Astrocyte (in vitro differentiated cells and primary cell): ENCODE results near the gene DNAI4. TPM values are rescaled to one million over a fixed set of nuclear protein-coding genes. Genes with fewer than 3 reads are reported as not detected.

Source experiments
- DNase-seq: peaks from one replicate; pipeline ENCODE4 v3.0.0-alpha.2; 2010; ENCODE audit warnings: low read depth
- FAIRE-seq: peaks from 2 replicates; lab custom pipeline; 2011; peaks lifted over from hg19 to GRCh38; lab: Jason Lieb, UNC
- H2AFZ ChIP-seq: 2 replicates; pipeline ENCODE4 v1.6.0; 2012; ENCODE audit warnings: low read depth, low read length, inconsistent platforms
- H3K27ac ChIP-seq: 2 replicates; pipeline ENCODE4 v1.5.1; 2011; ENCODE audit warnings: low read depth, low read length, inconsistent platforms
- H3K27me3 ChIP-seq: 2 replicates; pipeline ENCODE4 v1.6.0; 2011; ENCODE audit warnings: low read length, inconsistent platforms; ENCODE audit not compliant: insufficient read depth
- H3K36me3 ChIP-seq: 2 replicates; pipeline ENCODE4 v1.5.1; 2011; ENCODE audit warnings: low read length, inconsistent platforms; ENCODE audit not compliant: insufficient read depth
- H3K4me1 ChIP-seq: 2 replicates; pipeline ENCODE4 v1.5.1; 2011; ENCODE audit warnings: low read length, inconsistent platforms; ENCODE audit not compliant: insufficient read depth
- H3K4me2 ChIP-seq: 2 replicates; pipeline ENCODE4 v1.6.0; 2012; ENCODE audit warnings: low read length, inconsistent platforms
- H3K4me3 ChIP-seq: 2 replicates; pipeline ENCODE4 v1.5.1; 2011; ENCODE audit warnings: low read depth, mild to moderate bottlenecking, low read length, inconsistent platforms; ENCODE audit not compliant: insufficient read depth
- H3K79me2 ChIP-seq: 2 replicates; pipeline ENCODE4 v1.6.0; 2012; ENCODE audit warnings: mild to moderate bottlenecking, low read length, inconsistent platforms; ENCODE audit not compliant: insufficient read depth
- H3K9ac ChIP-seq: 2 replicates; pipeline ENCODE4 v1.6.0; 2012; ENCODE audit warnings: mild to moderate bottlenecking, low read length, inconsistent platforms
- H3K9me3 ChIP-seq: 2 replicates; pipeline ENCODE4 v1.5.1; 2012; ENCODE audit warnings: low read depth, mild to moderate bottlenecking, low read length, inconsistent platforms; ENCODE audit not compliant: insufficient read depth
- H4K20me1 ChIP-seq: 2 replicates; pipeline ENCODE4 v1.6.0; 2012; ENCODE audit warnings: low read length, inconsistent platforms; ENCODE audit not compliant: insufficient read depth
- H3K27ac Mint-ChIP-seq: one replicate; pipeline ENCODE4 v1.8.0; 2021; ENCODE audit warnings: mild to moderate bottlenecking, mixed read lengths; ENCODE audit not compliant: unreplicated experiment
- H3K27me3 Mint-ChIP-seq: one replicate; pipeline ENCODE4 v1.8.0; 2021; ENCODE audit warnings: low read depth, mixed read lengths; ENCODE audit not compliant: unreplicated experiment
- H3K36me3 Mint-ChIP-seq: one replicate; pipeline ENCODE4 v1.8.0; 2021; ENCODE audit warnings: low read depth, mixed read lengths; ENCODE audit not compliant: unreplicated experiment
- H3K4me1 Mint-ChIP-seq: one replicate; pipeline ENCODE4 v1.8.0; 2021; ENCODE audit warnings: low read depth, mixed read lengths; ENCODE audit not compliant: unreplicated experiment
- H3K4me3 Mint-ChIP-seq: one replicate; pipeline ENCODE4 v1.8.0; 2021; ENCODE audit warnings: mild to moderate bottlenecking, moderate library complexity, mixed read lengths; ENCODE audit not compliant: unreplicated experiment
- H3K9me3 Mint-ChIP-seq: one replicate; pipeline ENCODE4 v1.8.0; 2021; ENCODE audit warnings: mild to moderate bottlenecking, mixed read lengths; ENCODE audit not compliant: unreplicated experiment
- CTCF ChIP-seq: IDR thresholded peaks from 2 replicates; pipeline ENCODE4 v1.5.1; 2011; ENCODE audit warnings: low read depth, mild to moderate bottlenecking, inconsistent platforms, low read length, moderate library complexity; ENCODE audit not compliant: insufficient read depth
- EZH2 ChIP-seq: IDR thresholded peaks from 2 replicates; pipeline ENCODE4 v1.6.1; 2012; ENCODE audit warnings: mild to moderate bottlenecking, low read length, inconsistent platforms; ENCODE audit not compliant: insufficient read depth
- total RNA-seq: library from RNA; stranded (reverse); gene quantifications from 2 replicates; pipeline ENCODE4 v1.2.1, GENCODE V29; 2021

Gene DNAI4
- total RNA-seq, 1 donor from 2014 or later, result 7.7 TPM

GRCh38 chr1:66777831-66778230 is 146.8 kb downstream of the DNAI4 start:
- peaks cover 3% of the 10 kb centered on the region for H3K36me3 Mint-ChIP-seq
- no peaks in the 10 kb centered on the region for H4K20me1 ChIP-seq
- H3K9me3 Mint-ChIP-seq, result peaks cover 7% of the 10 kb centered on the region
- no peak overlapping the region for H3K9ac ChIP-seq
- no peak overlapping the region for H3K27ac Mint-ChIP-seq
- no peaks in the 10 kb centered on the region for H3K4me1 ChIP-seq
- H3K4me3 Mint-ChIP-seq, result no peak overlapping the region
- DNase-seq (no peak), FAIRE-seq (no peak)
- H3K4me3 ChIP-seq, result no peak overlapping the region
- peaks cover 2% of the 10 kb centered on the region for H3K27me3 Mint-ChIP-seq
- H3K36me3 ChIP-seq, result no peaks in the 10 kb centered on the region
- no peaks in the 10 kb centered on the region for H3K79me2 ChIP-seq
- no peaks in the 10 kb centered on the region for H3K27me3 ChIP-seq
- no peak overlapping the region for H2AFZ ChIP-seq
- no peaks in the 10 kb centered on the region for H3K4me1 Mint-ChIP-seq
- no peaks in the 10 kb centered on the region for H3K9me3 ChIP-seq
- H3K27ac ChIP-seq, result no peak overlapping the region
- TF ChIP-seq EZH2, result no peak
- TF ChIP-seq CTCF, result no peak
- H3K4me2 ChIP-seq, result no peak overlapping the region

DNA sequence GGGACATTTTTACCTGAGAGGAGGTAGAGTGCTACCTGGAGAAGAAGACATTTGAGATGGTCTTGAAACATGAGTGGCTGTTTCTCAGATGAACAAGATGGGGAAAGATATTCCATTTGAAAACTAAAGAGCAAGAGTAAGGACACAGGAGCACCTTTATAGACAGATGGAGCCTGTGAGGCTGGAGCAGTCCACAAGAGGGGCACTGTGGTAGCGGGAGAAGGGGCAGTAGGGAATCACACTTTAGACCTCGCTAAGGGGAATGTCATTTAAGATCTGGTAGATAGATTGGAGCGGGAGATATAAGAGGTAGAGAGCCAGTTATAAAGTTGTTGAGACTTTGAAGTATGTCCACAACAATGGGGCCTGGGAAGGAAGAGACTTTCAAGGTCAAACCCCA is 149.0 kb downstream of the DNAI4 start:
- H3K4me1 ChIP-seq, result no peaks in the 10 kb centered on the region
- TF ChIP-seq CTCF (no peak), EZH2 (no peak)
- H3K4me2 ChIP-seq, result no peak overlapping the region
- H3K79me2 ChIP-seq, result no peaks in the 10 kb centered on the region
- H3K4me3 ChIP-seq, result no peak overlapping the region
- DNase-seq (no peak), FAIRE-seq (no peak)
- no peak overlapping the region for H2AFZ ChIP-seq
- H3K9ac ChIP-seq, result no peak overlapping the region
- no peak overlapping the region for H3K27ac Mint-ChIP-seq
- H3K4me1 Mint-ChIP-seq, result no peaks in the 10 kb centered on the region
- no peaks in the 10 kb centered on the region for H3K9me3 ChIP-seq
- peaks cover 2% of the 10 kb centered on the region for H3K9me3 Mint-ChIP-seq
- peaks cover 2% of the 10 kb centered on the region for H3K27me3 Mint-ChIP-seq
- no peaks in the 10 kb centered on the region for H4K20me1 ChIP-seq
- H3K27ac ChIP-seq, result no peak overlapping the region
- H3K36me3 ChIP-seq, result no peaks in the 10 kb centered on the region
- H3K36me3 Mint-ChIP-seq, result peaks cover 3% of the 10 kb centered on the region
- no peak overlapping the region for H3K4me3 Mint-ChIP-seq
- H3K27me3 ChIP-seq, result no peaks in the 10 kb centered on the region

- H3K36me3 Mint-ChIP-seq, result no peaks in the 10 kb centered on the region
- Histone ChIP-seq H4K20me1 (no peaks in the 10 kb centered on the region), H3K4me3 (no peak overlapping the region), H3K36me3 (no peaks in the 10 kb centered on the region), H3K79me2 (no peaks in the 10 kb centered on the region), H3K9ac (no peak overlapping the region), H3K27ac (no peak overlapping the region), H3K27me3 (no peaks in the 10 kb centered on the region), H3K9me3 (no peaks in the 10 kb centered on the region), H3K4me2 (no peak overlapping the region), H3K4me1 (no peaks in the 10 kb centered on the region), H2AFZ (no peak overlapping the region)
- H3K27ac Mint-ChIP-seq, result no peak overlapping the region
- no peaks in the 10 kb centered on the region for H3K9me3 Mint-ChIP-seq
- FAIRE-seq, result no peak
- H3K27me3 Mint-ChIP-seq, result peaks cover 2% of the 10 kb centered on the region
- no peaks in the 10 kb centered on the region for H3K4me1 Mint-ChIP-seq
- no peak overlapping the region for H3K4me3 Mint-ChIP-seq
- TF ChIP-seq CTCF, result no peak
- TF ChIP-seq EZH2, result no peak
- DNase-seq, result no peak
Observed at GRCh38 chr1:66774438-66774837, 150.2 kb downstream of the DNAI4 start.
